Spleen (tissue), 11 donors: ENCODE data around the gene PRR15L. TPM values are rescaled to one million over a fixed set of nuclear protein-coding genes. Genes with fewer than 3 reads are reported as not detected.

Experiments
- DNase-seq: peaks from one replicate; pipeline ENCODE4 v3.0.0-alpha.2; 2020
- H3K27ac ChIP-seq, 8 donors: fragments of 200-600 bp; sonication (generic) in 7 of 8; 1 replicate in 4 of 8; 2 replicates in 4 of 8; pipeline versions ENCODE4 v1.5.0 to v1.8.0; 2016 to 2021; ENCODE audit warnings: inconsistent platforms in 4 of 8, mild to moderate bottlenecking in 4 of 8, moderate library complexity in 1 of 8
- H3K27me3 ChIP-seq, 7 donors: fragments of 200-600 bp; sonication (generic) in 6 of 7; replicated peaks in 1 of 7; 1 replicate in 4 of 7; 2 replicates in 3 of 7; pipeline versions ENCODE4 v1.5.0 to v1.8.0; 2016 to 2021; ENCODE audit warnings: inconsistent platforms in 3 of 7, mild to moderate bottlenecking in 1 of 7
- H3K36me3 ChIP-seq, 6 donors: fragments of 200-600 bp; sonication (generic) in 5 of 6; 1 replicate in 4 of 6; 2 replicates in 2 of 6; pipeline versions ENCODE4 v1.5.0 to v1.8.0; 2016 to 2021; ENCODE audit warnings: inconsistent platforms in 2 of 6
- H3K4me1 ChIP-seq, 6 donors: fragments of 200-600 bp; sonication (generic) in 5 of 6; 1 replicate in 3 of 6; 2 replicates in 3 of 6; pipeline versions ENCODE4 v1.5.0 to v1.8.0; 2016 to 2021; ENCODE audit warnings: inconsistent platforms in 3 of 6
- H3K4me3 ChIP-seq, 8 donors: fragments of 200-600 bp; sonication (generic) in 7 of 8; 1 replicate in 4 of 8; 2 replicates in 4 of 8; pipeline versions ENCODE4 v1.5.0 to v1.8.0; 2016 to 2021; ENCODE audit warnings: inconsistent platforms in 4 of 8, mild to moderate bottlenecking in 4 of 8, moderate library complexity in 2 of 8
- H3K9me3 ChIP-seq, 8 donors: fragments of 200-600 bp; sonication (generic) in 7 of 8; 1 replicate in 4 of 8; 2 replicates in 4 of 8; pipeline versions ENCODE4 v1.5.0 to v1.8.0; 2016 to 2021; ENCODE audit warnings: inconsistent platforms in 4 of 8
- CTCF ChIP-seq, 11 experiments: fragments of 200-600 bp in 7 of 11; fragments of 450-650 bp in 4 of 11; sonication (generic) in 4 of 11; IDR thresholded peaks in 8 of 11; conservative IDR thresholded peaks in 3 of 11; 1 replicate in 7 of 11; 2 replicates in 4 of 11; pipeline versions ENCODE4 v1.4.0 to v1.8.0; 2016 to 2021; ENCODE audit warnings: antibody characterized with exemption in 11 of 11, inconsistent platforms in 4 of 11, mild to moderate bottlenecking in 1 of 11
- POLR2A ChIP-seq, 3 donors: fragments of 450-650 bp; IDR thresholded peaks; one replicate each; pipeline ENCODE4 v1.5.1; 2017; ENCODE audit warnings: antibody characterized with exemption in 3 of 3, mild to moderate bottlenecking in 1 of 3
- POLR2AphosphoS5 ChIP-seq, 3 donors: sonication (generic); formaldehyde crosslinking; IDR thresholded peaks; one replicate each; pipeline ENCODE4 v1.5.1; 2017; ENCODE audit warnings: antibody characterized with exemption in 3 of 3
- WGBS, 5 donors: extraction: QIAGEN DNeasy Blood & Tissue Kit in 3 of 5; methylation state at CpG; one replicate each; pipeline versions ENCODE4 v1.1.5 to v1.1.7; 2013 to 2018; 5-methylcytosine and 5-hydroxymethylcytosine counted together
- intact Hi-C: fragments of 100-400 bp; cut with DNase I; formaldehyde crosslinking; loops from one replicate; pipeline ENCODE4 v1.15.0; 2023; ENCODE audit warnings: low total_unique reads
- polyA plus RNA-seq, 3 donors: library from polyadenylated mRNA; stranded (reverse); fragments of 200-250 nt; gene quantifications; one replicate each; pipeline ENCODE4 v1.2.1, GENCODE V29; 2013
- total RNA-seq, 7 donors: library from RNA; depleted of rRNA in 3 of 7; stranded (reverse); fragments of >200 nt in 3 of 7; fragmentation: NEBNext Ultra II Directional in 4 of 7; extraction: Animal tissue kit (Norgen Biotek cat#: 25700) in 4 of 7; gene quantifications; one replicate each; pipeline versions ENCODE4 v1.1.0 to v1.2.1, GENCODE V29; 2016 to 2021
- donor health status: healthy with polysubstance abuse.
- donor health status: DM: no; HTN: no; CAD: no; lungs with moderate emphysema.
- donor health status: DM: no; HTN: no; CAD: no.
- donor health status: Bipolar disorder and iron deficiency.
- donor health status: healthy.
- donor health status: DM: no; HTN: no; CAD: no.
- donor health status: DM: yes; HTN: yes; CAD: no.

PRR15L gene
- total and polyA plus RNA-seq, 10 donors = 0.16 TPM; not detected in 9

GRCh38 chr17:47993031-47993564, 35.4 kb upstream of the PRR15L start:
- no peaks in the 10 kb centered on the region for H3K9me3 ChIP-seq
- 72 to 86% (median 81%) methylated on average over 9 of the region's 9 CpGs for WGBS, 5 donors
- no peak overlapping the region for H3K4me3 ChIP-seq
- TF ChIP-seq POLR2A (IDR thresholded peaks at IDR 0.05) = no peak
- TF ChIP-seq POLR2AphosphoS5 (IDR thresholded peaks at IDR 0.05) = no peak
- TF ChIP-seq CTCF (IDR thresholded peaks at IDR 0.05 in 8 of 11, conservative IDR thresholded peaks at IDR 0.05 in 3 of 11) = no peak
- H3K27me3 ChIP-seq = peaks cover 0 to 8% (median 0%) of the 10 kb centered on the region in 7 donors
- no peaks in the 10 kb centered on the region for H3K36me3 ChIP-seq
- intact Hi-C loops = no loop called here
- no peak overlapping the region for H3K27ac ChIP-seq
- no peak for DNase-seq
- H3K4me1 ChIP-seq = peaks cover 0 to 6% (median 0%) of the 10 kb centered on the region in 6 donors

GRCh38 chr17:47992216-47992615, 34.5 kb upstream of the PRR15L start:
- Histone ChIP-seq H3K9me3 (no peaks in the 10 kb centered on the region), H3K36me3 (no peaks in the 10 kb centered on the region), H3K27ac (no peak overlapping the region), H3K27me3 (peaks cover 0 to 8% (median 0%) of the 10 kb centered on the region in 7 donors), H3K4me3 (no peak overlapping the region), H3K4me1 (peaks cover 0 to 13% (median 7%) of the 10 kb centered on the region in 6 donors)
- intact Hi-C loops = no loop called here
- no peak for TF ChIP-seq POLR2AphosphoS5 (IDR thresholded peaks at IDR 0.05)
- TF ChIP-seq POLR2A (IDR thresholded peaks at IDR 0.05) = no peak
- no peak for TF ChIP-seq CTCF (IDR thresholded peaks at IDR 0.05 in 8 of 11, conservative IDR thresholded peaks at IDR 0.05 in 3 of 11)
- no peak for DNase-seq
- WGBS, 5 donors = 74 to 86% (median 78%) methylated on average over 4 of the region's 4 CpGs

- Histone ChIP-seq H3K36me3 (no peaks in the 10 kb centered on the region), H3K9me3 (no peaks in the 10 kb centered on the region), H3K4me3 (no peak overlapping the region), H3K27me3 (peaks cover 0 to 5% (median 0%) of the 10 kb centered on the region in 7 donors), H3K27ac (no peak overlapping the region), H3K4me1 (peaks cover 0 to 18% (median 9%) of the 10 kb centered on the region in 6 donors)
- intact Hi-C loops = no loop called here
- TF ChIP-seq POLR2A (IDR thresholded peaks at IDR 0.05) = no peak
- TF ChIP-seq POLR2AphosphoS5 (IDR thresholded peaks at IDR 0.05) = no peak
- TF ChIP-seq CTCF (IDR thresholded peaks at IDR 0.05 in 8 of 11, conservative IDR thresholded peaks at IDR 0.05 in 3 of 11) = no peak
- 63 to 79% (median 73%) methylated on average over 14 of the region's 14 CpGs for WGBS, 5 donors
- peak; percentile 13 for DNase-seq
These were observed 33.5 kb upstream of the PRR15L start for GRCh38 chr17:47990962-47991731.

GRCh38 chr17:47989700-47990099, 32.0 kb upstream of the PRR15L start:
- TF ChIP-seq CTCF (IDR thresholded peaks at IDR 0.05 in 8 of 11, conservative IDR thresholded peaks at IDR 0.05 in 3 of 11) (no peak), POLR2A (IDR thresholded peaks at IDR 0.05) (no peak), POLR2AphosphoS5 (IDR thresholded peaks at IDR 0.05) (no peak)
- intact Hi-C loops = no loop called here

More at GRCh38 chr17:47989700-47990099, 32.0 kb upstream of the PRR15L start:
- Histone ChIP-seq H3K4me1 (peaks cover 0 to 18% (median 9%) of the 10 kb centered on the region in 6 donors), H3K36me3 (peaks cover 0 to 13% (median 0%) of the 10 kb centered on the region in 6 donors), H3K9me3 (no peaks in the 10 kb centered on the region), H3K27me3 (no peaks in the 10 kb centered on the region), H3K27ac (no peak overlapping the region), H3K4me3 (no peak overlapping the region)
- no peak for DNase-seq
- 32 to 77% (median 55%) methylated on average over 1 of the region's 1 CpG for WGBS, 5 donors
